GM21390 (cell line): Measurements from ENCODE around the gene OXSR1.
A peak's percentile ranks its signal among the peaks of the same experiment; 100 is the strongest.
"Not testable (repeated sequence)": the region's sequence is repeated elsewhere in the genome, so short reads cannot be mapped to it uniquely, and the experiment has no call there.

Experiments
- ATAC-seq: cut with Tn5 transposase; IDR thresholded peaks from one replicate; pipeline ENCODE4 v1.9.1; 2021; ENCODE audit not compliant: unreplicated experiment

Gene OXSR1

DNA sequence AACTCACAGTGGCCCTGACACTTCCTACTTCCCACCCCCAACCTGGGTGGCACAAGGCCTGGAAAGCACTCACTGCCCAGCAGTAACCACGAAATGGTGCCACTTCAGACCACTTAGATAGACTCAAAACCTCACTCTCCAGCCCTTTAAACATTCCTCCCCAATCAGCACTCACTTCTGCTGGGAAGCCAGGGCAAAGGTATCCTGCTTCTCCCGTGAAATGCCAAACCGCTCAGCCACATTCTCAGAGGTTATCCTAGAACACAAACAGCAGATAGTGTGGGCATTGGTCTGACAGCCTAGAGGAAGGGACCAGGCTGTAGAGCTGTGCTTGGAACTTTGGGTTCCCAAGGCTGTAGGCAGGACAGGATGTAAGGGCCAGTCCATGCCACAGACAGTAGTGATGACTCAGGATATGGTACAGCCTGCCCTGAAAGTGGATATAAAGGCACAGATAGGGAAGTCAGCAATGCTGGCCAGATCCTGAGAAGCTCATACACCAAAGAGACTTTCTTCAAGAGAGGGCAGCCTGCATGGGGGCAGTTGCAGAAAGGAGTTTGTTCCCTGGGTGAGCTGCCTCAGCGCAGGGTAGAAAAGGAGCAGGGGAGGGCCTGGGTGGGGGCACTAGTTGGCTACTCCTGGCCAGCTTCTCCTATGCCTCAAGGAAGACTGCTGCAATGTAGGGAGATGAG is 37.6 kb upstream of the OXSR1 start:
- no peak for ATAC-seq

- ATAC-seq, result no peak
These were observed 37.1 kb upstream of the OXSR1 start for GRCh38 chr3:38128303-38128655.

GRCh38 chr3:38129058-38129457 is 36.3 kb upstream of the OXSR1 start:
- no peak for ATAC-seq

GRCh38 chr3:38130631-38131065 is 34.7 kb upstream of the OXSR1 start:
- no peak for ATAC-seq

GRCh38 chr3:38131621-38132369 is 33.5 kb upstream of the OXSR1 start:
- ATAC-seq, result no peak

GRCh38 chr3:38133209-38133556 is 32.2 kb upstream of the OXSR1 start:
- no peak for ATAC-seq

DNA sequence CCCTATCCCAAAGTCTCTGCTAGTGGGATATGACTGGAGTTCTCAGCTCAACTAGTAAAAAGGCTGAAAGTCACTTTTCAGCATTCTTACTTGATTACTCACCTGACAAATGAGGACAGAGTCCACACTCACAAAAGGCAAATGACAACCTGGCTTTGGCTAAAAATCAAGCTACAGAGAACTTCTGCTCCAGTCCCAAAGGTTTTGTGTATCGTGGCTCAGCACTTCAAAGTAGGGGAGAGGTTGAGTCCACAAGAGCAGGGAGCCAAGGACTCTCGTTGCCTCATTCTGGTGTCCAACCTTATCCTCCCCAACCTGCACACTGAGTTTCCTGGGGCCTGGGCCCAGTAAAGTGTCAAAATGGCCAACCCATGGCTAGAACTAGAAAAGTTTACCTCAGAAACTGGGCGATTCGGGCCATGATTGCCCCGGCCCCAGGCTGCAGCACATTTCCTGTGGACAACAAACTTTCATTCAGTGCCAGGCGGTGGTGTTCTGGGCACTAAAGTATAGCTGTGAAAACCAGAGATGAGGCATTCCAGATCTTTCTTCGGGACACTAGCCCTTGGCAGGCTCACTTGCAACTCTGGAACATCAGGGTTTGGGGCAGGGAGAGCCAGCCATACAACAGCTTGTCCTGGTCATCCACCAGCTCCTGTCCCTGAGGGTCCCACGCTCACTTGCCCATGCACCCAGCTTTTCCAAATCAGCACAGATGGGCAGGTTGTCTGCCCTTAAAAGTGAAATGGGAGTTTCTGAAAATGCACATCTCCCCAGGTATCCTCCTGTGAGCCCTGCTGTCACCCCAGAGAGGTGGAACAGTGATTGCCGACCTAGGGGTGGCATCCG is 31.6 kb upstream of the OXSR1 start:
- ATAC-seq, result no peak

GRCh38 chr3:38134517-38135143 is 30.7 kb upstream of the OXSR1 start:
- not testable (repeated sequence) for ATAC-seq

GRCh38 chr3:38135621-38136277 is 29.6 kb upstream of the OXSR1 start:
- not testable (repeated sequence) for ATAC-seq

DNA sequence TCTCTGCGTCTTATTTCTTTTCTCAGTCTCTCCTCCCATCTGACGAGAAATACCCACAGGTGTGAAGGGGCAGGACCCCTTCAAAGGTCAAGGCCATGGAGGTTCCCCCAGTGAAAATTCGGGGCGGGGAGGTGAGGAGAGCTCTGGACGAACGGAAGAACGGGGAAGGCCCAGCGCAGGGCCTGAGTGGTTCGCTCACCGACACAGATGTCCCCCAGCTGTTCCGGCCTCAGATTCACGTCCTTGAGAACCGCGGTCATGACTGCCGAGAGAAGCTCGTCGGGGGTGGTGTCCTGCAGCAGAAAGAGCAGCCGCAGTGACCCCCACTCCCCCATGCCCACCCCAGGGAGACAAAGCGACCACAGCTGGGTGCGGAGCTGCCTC is 29.0 kb upstream of the OXSR1 start:
- no peak for ATAC-seq

GRCh38 chr3:38136777-38137614 is 28.3 kb upstream of the OXSR1 start, which contains the start of gene ACAA1:
ACAA1 (minus strand) TSS chr3:38137127; CDS start chr3:38137035, 92 bp downstream.
- peak; percentile 86 for ATAC-seq

GRCh38 chr3:38137615-38138348 is 27.6 kb upstream of the OXSR1 start:
- no peak for ATAC-seq

- ATAC-seq, result peak; percentile 44
These were observed 26.8 kb upstream of the OXSR1 start, which contains the start of gene MYD88 for GRCh38 chr3:38138349-38139190. MYD88 (plus strand) TSS chr3:38138661; CDS start chr3:38138701, 40 bp downstream.

- ATAC-seq, result no peak
These were observed 26.1 kb upstream of the OXSR1 start for GRCh38 chr3:38139191-38139590.

- no peak for ATAC-seq
These were observed 25.7 kb upstream of the OXSR1 start for GRCh38 chr3:38139652-38140051.

GRCh38 chr3:38140326-38141172 is 24.8 kb upstream of the OXSR1 start:
- ATAC-seq, result no peak
